Measurements from ENCODE around the gene TBX1.

- TF ChIP-seq POLR2AphosphoS5 (IDR thresholded peaks at IDR 0.05) (no peak), POLR2A (IDR thresholded peaks at IDR 0.05) (no peak)
Measured at GRCh38 chr22:19723983-19724827, 36.4 kb upstream of the TBX1 start.

All from prostate gland (tissue), 1 donor.